WTC11 (cell line): Measurements from ENCODE around the gene NOXO1. TPM values are rescaled to one million over a fixed set of nuclear protein-coding genes. Genes with fewer than 3 reads are reported as not detected.

Experiments
- ATAC-seq: fragments of 200-7000 bp; cut with Tn5 transposase; 2 replicates; pipeline ENCODE4 v1.10.0; 2021; ENCODE audit warnings: mild to moderate bottlenecking, moderate library complexity
- CTCF ChIA-PET: fragments of 300-600 bp; sonication (Branson Sonifier 250); formaldehyde crosslinking; loops from one replicate; lab custom pipeline; 2021; ENCODE audit warnings: antibody characterized with exemption; lab: Charles Lee
- POLR2A ChIA-PET: fragments of 350-600 bp; sonication (Branson Sonifier 250); formaldehyde crosslinking; loops from one replicate; lab custom pipeline; 2021; ENCODE audit warnings: antibody characterized with exemption; lab: Charles Lee
- DNase-seq: peaks from one replicate; pipeline ENCODE4 v3.0.0; 2021; ENCODE audit warnings: low spot score
- H3K27ac Mint-ChIP-seq: 2 replicates; pipeline ENCODE4 v1.8.0; 2021; ENCODE audit warnings: mixed read lengths
- H3K27me3 Mint-ChIP-seq: 2 replicates; pipeline ENCODE4 v1.8.0; 2021; ENCODE audit warnings: low read depth, mild to moderate bottlenecking, moderate library complexity, mixed read lengths
- H3K36me3 Mint-ChIP-seq: 2 replicates; pipeline ENCODE4 v1.8.0; 2021; ENCODE audit warnings: mixed read lengths
- H3K4me1 Mint-ChIP-seq: 2 replicates; pipeline ENCODE4 v1.8.0; 2022; ENCODE audit warnings: mixed read lengths
- H3K4me3 Mint-ChIP-seq: 2 replicates; pipeline ENCODE4 v1.8.0; 2021; ENCODE audit warnings: mild to moderate bottlenecking, moderate library complexity, mixed read lengths
- H3K9me3 Mint-ChIP-seq: 2 replicates; pipeline ENCODE4 v1.8.0; 2021; ENCODE audit warnings: mixed read lengths
- FOXP1 ChIP-seq: sonication (generic); formaldehyde crosslinking; IDR thresholded peaks from 2 replicates; pipeline ENCODE4 v1.8.0; 2022; ENCODE audit warnings: missing genetic modification reagents, mild to moderate bottlenecking, moderate library complexity, borderline replicate concordance
- TEAD4 ChIP-seq: sonication (generic); formaldehyde crosslinking; IDR thresholded peaks from 2 replicates; pipeline ENCODE4 v1.8.0; 2022; ENCODE audit warnings: mild to moderate bottlenecking, missing genetic modification reagents
- TP53 ChIP-seq: sonication (generic); formaldehyde crosslinking; IDR thresholded peaks from 2 replicates; pipeline ENCODE4 v1.8.1; 2023; ENCODE audit warnings: mild to moderate bottlenecking, missing genetic modification reagents
- ZNF532 ChIP-seq: fragments of 250-450 bp; sonication (Bioruptor Pico); IDR thresholded peaks from 2 replicates; pipeline ENCODE4 v1.9.0; 2021; ENCODE audit warnings: mild to moderate bottlenecking, borderline replicate concordance
- total RNA-seq: library from RNA; stranded (reverse); gene quantifications from 3 replicates; pipeline ENCODE4 v1.2.3, GENCODE V29; 2021
- TF ChIP-seq, protein P1 (sequence below): sonication (generic); formaldehyde crosslinking; IDR thresholded peaks from 2 replicates; pipeline ENCODE4 v1.8.1; 2023; ENCODE audit warnings: mild to moderate bottlenecking, missing genetic modification reagents
- TF ChIP-seq, protein P2 (sequence below): sonication (generic); formaldehyde crosslinking; IDR thresholded peaks from 2 replicates; pipeline ENCODE4 v1.8.0; 2022; ENCODE audit warnings: missing genetic modification reagents
- TF ChIP-seq, protein P3 (sequence below): sonication (generic); formaldehyde crosslinking; IDR thresholded peaks from 2 replicates; pipeline ENCODE4 v1.8.0; 2023; ENCODE audit warnings: mild to moderate bottlenecking, missing genetic modification reagents
- TF ChIP-seq, protein P4 (sequence below): sonication (generic); formaldehyde crosslinking; IDR thresholded peaks from 2 replicates; pipeline ENCODE4 v1.8.0; 2023; ENCODE audit warnings: missing genetic modification reagents, mild to moderate bottlenecking, borderline replicate concordance

Gene NOXO1
- total RNA-seq, 1 experiment from 2014 or later: 5.7 TPM

DNA sequence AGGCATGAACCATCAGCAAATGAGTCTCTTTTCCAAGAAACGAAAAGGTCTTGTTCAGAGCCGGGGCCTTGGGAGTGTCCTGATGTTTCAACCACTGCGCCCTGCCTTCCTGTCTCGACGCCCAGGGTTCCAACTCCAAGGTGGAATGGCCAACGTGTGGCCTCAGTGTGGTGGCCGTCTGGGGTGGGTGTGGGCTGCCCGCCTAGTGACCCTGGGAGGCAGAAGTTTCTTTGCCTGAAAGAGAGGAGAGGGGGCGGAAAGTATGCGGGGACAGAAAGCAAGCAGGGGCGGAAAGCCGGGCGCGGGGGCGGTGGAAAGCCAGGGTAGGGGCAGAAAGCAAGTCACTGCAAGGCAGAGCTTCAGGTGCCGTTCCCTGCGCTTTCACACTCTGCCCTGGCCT, 42.4 kb downstream of the NOXO1 start (continued):
- TF ChIP-seq, protein P1, sequence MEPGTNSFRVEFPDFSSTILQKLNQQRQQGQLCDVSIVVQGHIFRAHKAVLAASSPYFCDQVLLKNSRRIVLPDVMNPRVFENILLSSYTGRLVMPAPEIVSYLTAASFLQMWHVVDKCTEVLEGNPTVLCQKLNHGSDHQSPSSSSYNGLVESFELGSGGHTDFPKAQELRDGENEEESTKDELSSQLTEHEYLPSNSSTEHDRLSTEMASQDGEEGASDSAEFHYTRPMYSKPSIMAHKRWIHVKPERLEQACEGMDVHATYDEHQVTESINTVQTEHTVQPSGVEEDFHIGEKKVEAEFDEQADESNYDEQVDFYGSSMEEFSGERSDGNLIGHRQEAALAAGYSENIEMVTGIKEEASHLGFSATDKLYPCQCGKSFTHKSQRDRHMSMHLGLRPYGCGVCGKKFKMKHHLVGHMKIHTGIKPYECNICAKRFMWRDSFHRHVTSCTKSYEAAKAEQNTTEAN: no peak
- TF ChIP-seq, protein P2, sequence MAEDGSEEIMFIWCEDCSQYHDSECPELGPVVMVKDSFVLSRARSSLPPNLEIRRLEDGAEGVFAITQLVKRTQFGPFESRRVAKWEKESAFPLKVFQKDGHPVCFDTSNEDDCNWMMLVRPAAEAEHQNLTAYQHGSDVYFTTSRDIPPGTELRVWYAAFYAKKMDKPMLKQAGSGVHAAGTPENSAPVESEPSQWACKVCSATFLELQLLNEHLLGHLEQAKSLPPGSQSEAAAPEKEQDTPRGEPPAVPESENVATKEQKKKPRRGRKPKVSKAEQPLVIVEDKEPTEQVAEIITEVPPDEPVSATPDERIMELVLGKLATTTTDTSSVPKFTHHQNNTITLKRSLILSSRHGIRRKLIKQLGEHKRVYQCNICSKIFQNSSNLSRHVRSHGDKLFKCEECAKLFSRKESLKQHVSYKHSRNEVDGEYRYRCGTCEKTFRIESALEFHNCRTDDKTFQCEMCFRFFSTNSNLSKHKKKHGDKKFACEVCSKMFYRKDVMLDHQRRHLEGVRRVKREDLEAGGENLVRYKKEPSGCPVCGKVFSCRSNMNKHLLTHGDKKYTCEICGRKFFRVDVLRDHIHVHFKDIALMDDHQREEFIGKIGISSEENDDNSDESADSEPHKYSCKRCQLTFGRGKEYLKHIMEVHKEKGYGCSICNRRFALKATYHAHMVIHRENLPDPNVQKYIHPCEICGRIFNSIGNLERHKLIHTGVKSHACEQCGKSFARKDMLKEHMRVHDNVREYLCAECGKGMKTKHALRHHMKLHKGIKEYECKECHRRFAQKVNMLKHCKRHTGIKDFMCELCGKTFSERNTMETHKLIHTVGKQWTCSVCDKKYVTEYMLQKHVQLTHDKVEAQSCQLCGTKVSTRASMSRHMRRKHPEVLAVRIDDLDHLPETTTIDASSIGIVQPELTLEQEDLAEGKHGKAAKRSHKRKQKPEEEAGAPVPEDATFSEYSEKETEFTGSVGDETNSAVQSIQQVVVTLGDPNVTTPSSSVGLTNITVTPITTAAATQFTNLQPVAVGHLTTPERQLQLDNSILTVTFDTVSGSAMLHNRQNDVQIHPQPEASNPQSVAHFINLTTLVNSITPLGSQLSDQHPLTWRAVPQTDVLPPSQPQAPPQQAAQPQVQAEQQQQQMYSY: no peak
- TF ChIP-seq FOXP1 (CRISPR knock-in tag) (no peak), ZNF532 (CRISPR knock-in tag) (no peak)
- TF ChIP-seq, protein P3, sequence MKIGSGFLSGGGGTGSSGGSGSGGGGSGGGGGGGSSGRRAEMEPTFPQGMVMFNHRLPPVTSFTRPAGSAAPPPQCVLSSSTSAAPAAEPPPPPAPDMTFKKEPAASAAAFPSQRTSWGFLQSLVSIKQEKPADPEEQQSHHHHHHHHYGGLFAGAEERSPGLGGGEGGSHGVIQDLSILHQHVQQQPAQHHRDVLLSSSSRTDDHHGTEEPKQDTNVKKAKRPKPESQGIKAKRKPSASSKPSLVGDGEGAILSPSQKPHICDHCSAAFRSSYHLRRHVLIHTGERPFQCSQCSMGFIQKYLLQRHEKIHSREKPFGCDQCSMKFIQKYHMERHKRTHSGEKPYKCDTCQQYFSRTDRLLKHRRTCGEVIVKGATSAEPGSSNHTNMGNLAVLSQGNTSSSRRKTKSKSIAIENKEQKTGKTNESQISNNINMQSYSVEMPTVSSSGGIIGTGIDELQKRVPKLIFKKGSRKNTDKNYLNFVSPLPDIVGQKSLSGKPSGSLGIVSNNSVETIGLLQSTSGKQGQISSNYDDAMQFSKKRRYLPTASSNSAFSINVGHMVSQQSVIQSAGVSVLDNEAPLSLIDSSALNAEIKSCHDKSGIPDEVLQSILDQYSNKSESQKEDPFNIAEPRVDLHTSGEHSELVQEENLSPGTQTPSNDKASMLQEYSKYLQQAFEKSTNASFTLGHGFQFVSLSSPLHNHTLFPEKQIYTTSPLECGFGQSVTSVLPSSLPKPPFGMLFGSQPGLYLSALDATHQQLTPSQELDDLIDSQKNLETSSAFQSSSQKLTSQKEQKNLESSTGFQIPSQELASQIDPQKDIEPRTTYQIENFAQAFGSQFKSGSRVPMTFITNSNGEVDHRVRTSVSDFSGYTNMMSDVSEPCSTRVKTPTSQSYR: no peak
- TF ChIP-seq, protein P4, sequence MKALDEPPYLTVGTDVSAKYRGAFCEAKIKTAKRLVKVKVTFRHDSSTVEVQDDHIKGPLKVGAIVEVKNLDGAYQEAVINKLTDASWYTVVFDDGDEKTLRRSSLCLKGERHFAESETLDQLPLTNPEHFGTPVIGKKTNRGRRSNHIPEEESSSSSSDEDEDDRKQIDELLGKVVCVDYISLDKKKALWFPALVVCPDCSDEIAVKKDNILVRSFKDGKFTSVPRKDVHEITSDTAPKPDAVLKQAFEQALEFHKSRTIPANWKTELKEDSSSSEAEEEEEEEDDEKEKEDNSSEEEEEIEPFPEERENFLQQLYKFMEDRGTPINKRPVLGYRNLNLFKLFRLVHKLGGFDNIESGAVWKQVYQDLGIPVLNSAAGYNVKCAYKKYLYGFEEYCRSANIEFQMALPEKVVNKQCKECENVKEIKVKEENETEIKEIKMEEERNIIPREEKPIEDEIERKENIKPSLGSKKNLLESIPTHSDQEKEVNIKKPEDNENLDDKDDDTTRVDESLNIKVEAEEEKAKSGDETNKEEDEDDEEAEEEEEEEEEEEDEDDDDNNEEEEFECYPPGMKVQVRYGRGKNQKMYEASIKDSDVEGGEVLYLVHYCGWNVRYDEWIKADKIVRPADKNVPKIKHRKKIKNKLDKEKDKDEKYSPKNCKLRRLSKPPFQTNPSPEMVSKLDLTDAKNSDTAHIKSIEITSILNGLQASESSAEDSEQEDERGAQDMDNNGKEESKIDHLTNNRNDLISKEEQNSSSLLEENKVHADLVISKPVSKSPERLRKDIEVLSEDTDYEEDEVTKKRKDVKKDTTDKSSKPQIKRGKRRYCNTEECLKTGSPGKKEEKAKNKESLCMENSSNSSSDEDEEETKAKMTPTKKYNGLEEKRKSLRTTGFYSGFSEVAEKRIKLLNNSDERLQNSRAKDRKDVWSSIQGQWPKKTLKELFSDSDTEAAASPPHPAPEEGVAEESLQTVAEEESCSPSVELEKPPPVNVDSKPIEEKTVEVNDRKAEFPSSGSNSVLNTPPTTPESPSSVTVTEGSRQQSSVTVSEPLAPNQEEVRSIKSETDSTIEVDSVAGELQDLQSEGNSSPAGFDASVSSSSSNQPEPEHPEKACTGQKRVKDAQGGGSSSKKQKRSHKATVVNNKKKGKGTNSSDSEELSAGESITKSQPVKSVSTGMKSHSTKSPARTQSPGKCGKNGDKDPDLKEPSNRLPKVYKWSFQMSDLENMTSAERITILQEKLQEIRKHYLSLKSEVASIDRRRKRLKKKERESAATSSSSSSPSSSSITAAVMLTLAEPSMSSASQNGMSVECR (CRISPR knock-in tag): no peak

DNA sequence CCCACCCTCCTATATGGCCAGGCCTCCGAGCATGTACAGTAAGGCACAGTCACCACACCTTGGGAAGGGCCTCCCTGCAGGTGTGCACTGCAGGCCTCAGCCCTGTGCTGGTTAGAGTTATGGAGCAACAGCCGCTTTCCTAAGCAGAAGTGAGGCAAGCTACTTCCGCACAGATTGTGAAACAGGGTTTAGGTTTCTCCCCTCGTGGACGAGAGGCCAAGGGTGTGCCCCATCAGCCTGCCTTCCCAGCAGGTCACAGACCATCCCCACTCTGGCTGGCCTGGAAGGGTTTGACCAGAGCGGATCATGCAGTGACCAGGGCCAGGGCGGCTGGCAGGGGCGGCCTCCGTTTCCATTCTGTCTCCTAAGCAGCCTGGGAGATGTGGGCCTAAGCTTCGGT, 43.0 kb downstream of the NOXO1 start:
- peaks cover 9% of the 10 kb centered on the region for H3K4me1 Mint-ChIP-seq
- no peak for DNase-seq
- ChIA-PET POLR2A (no interaction called here), CTCF (interaction anchor here (1.0 kb wide), 1 partner anchor 9 kb away, joined by 3 read pairs; no protein-coding TSS in a partner anchor)
- peaks cover 12% of the 10 kb centered on the region for H3K36me3 Mint-ChIP-seq
- no peak overlapping the region for H3K27ac Mint-ChIP-seq
- no peak for ATAC-seq
- H3K4me3 Mint-ChIP-seq: no peak overlapping the region
- H3K9me3 Mint-ChIP-seq: no peaks in the 10 kb centered on the region
- TF ChIP-seq TP53 (no peak), TEAD4 (CRISPR knock-in tag) (no peak)
- H3K27me3 Mint-ChIP-seq: no peaks in the 10 kb centered on the region
